WERI-Rb-1 (cell line): ENCODE data around the gene FBLN2.

Experiments
- DNase-seq: peaks from one replicate; pipeline ENCODE4 v3.0.0-alpha.2; 2020
- H3K27ac ChIP-seq: fragments of 250-450 bp; sonication (Bioruptor Pico); 2 replicates; pipeline ENCODE4 v1.5.1; 2020; ENCODE audit warnings: mild to moderate bottlenecking, moderate library complexity
- H3K27me3 ChIP-seq: fragments of 250-450 bp; sonication (Bioruptor Pico); 2 replicates; pipeline ENCODE4 v1.5.1; 2021; ENCODE audit warnings: mild to moderate bottlenecking, low read depth, moderate library complexity; ENCODE audit not compliant: insufficient read depth, severe bottlenecking
- H3K36me3 ChIP-seq: fragments of 250-450 bp; sonication (Bioruptor Pico); 2 replicates; pipeline ENCODE4 v1.5.1; 2020; ENCODE audit warnings: mild to moderate bottlenecking, moderate library complexity
- H3K4me3 ChIP-seq: 2 replicates; pipeline ENCODE4 v1.5.1; 2011; ENCODE audit warnings: low read depth, mild to moderate bottlenecking, control low read depth, low read length
- H3K9me3 ChIP-seq: fragments of 250-450 bp; sonication (Bioruptor Pico); 2 replicates; pipeline ENCODE4 v1.5.1; 2021; ENCODE audit warnings: mild to moderate bottlenecking, moderate library complexity; ENCODE audit not compliant: severe bottlenecking
- CTCF ChIP-seq: IDR thresholded peaks from 2 replicates; pipeline ENCODE4 v1.5.1; 2011; ENCODE audit warnings: low read depth, mild to moderate bottlenecking, control low read depth, inconsistent platforms, low read length

FBLN2 gene

DNA sequence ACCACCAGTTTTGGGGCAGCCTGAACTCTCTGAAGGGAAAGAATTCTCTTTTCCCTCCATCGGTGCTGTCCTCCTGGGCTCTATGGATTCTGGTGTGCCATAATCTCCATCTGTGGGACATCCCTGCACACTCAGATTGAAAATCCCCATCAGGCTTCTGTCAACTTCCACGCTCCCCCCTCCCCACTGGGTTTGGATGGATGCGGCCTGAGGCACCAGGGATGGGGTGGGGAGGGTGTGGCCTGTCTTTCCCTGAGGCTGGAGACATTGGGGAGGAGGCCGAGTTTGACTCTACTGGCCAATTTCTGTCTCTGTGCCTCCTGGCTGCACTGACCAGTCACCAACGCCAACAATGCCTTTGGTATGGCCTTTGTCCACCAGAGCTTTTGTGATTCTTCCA, 16.3 kb upstream of the FBLN2 start:
- H3K4me3 ChIP-seq: no peak overlapping the region
- no peaks in the 10 kb centered on the region for H3K27me3 ChIP-seq
- DNase-seq: no peak
- no peaks in the 10 kb centered on the region for H3K9me3 ChIP-seq
- no peak overlapping the region for H3K27ac ChIP-seq
- TF ChIP-seq CTCF: no peak
- no peaks in the 10 kb centered on the region for H3K36me3 ChIP-seq

DNA sequence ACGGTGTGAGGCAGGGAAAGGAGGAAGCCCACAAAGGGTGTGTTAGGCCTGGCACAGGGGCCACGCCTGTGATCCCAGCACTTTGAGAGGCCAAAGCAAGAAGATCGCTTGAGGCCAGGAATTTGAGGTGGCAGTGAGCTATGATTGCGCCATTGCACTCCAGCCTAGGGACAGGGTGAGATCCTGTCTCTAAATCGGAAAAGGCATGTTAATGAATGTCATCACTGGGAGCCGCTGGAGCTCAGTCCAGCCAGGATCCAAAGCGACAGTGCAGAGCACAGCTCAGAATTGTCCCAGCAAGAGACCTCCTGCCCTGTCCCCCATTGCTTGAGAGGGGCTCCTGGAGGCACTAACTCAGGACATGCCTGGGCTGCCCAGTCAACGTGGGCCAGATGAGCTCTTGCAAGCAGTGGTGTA, 15.0 kb upstream of the FBLN2 start:
- no peaks in the 10 kb centered on the region for H3K27me3 ChIP-seq
- DNase-seq: no peak
- H3K36me3 ChIP-seq: no peaks in the 10 kb centered on the region
- no peak overlapping the region for H3K27ac ChIP-seq
- no peak overlapping the region for H3K4me3 ChIP-seq
- H3K9me3 ChIP-seq: no peaks in the 10 kb centered on the region
- TF ChIP-seq CTCF: no peak

DNA sequence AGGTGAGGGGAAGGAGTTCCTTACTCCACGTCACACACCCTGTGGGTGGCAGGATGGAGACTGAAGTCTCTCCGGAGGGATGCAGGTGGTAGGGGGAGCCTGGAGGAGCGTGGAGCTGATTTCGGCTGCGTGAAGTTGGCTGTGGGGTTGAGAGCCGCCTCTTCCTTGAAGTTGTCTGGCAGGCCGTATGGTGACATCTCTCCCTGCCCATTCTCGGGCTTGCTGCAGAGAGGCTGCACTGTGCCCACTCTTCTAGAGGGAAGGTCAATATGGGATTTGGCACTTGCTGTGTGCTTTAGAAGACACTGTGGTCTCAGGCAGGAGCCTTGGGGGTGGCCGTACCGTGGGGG, 13.4 kb upstream of the FBLN2 start:
- Histone ChIP-seq H3K27me3 (no peaks in the 10 kb centered on the region), H3K4me3 (no peak overlapping the region), H3K9me3 (no peaks in the 10 kb centered on the region), H3K27ac (no peak overlapping the region), H3K36me3 (no peaks in the 10 kb centered on the region)
- DNase-seq: no peak
- no peak for TF ChIP-seq CTCF

GRCh38 chr3:13535905-13536304, 13.0 kb upstream of the FBLN2 start:
- no peak overlapping the region for H3K27ac ChIP-seq
- no peak for DNase-seq
- no peaks in the 10 kb centered on the region for H3K27me3 ChIP-seq

GRCh38 chr3:13536432-13536831, 12.5 kb upstream of the FBLN2 start:
- Histone ChIP-seq H3K4me3 (no peak overlapping the region), H3K9me3 (no peaks in the 10 kb centered on the region), H3K27ac (no peak overlapping the region), H3K27me3 (no peaks in the 10 kb centered on the region), H3K36me3 (no peaks in the 10 kb centered on the region)
- DNase-seq: no peak
- no peak for TF ChIP-seq CTCF

More at GRCh38 chr3:13535905-13536304, 13.0 kb upstream of the FBLN2 start:
- no peaks in the 10 kb centered on the region for H3K36me3 ChIP-seq
- no peak overlapping the region for H3K4me3 ChIP-seq
- no peaks in the 10 kb centered on the region for H3K9me3 ChIP-seq
- TF ChIP-seq CTCF: no peak

- no peaks in the 10 kb centered on the region for H3K9me3 ChIP-seq
- TF ChIP-seq CTCF: no peak
- no peak for DNase-seq
- H3K27ac ChIP-seq: no peak overlapping the region
- no peaks in the 10 kb centered on the region for H3K36me3 ChIP-seq
- no peak overlapping the region for H3K4me3 ChIP-seq
- no peaks in the 10 kb centered on the region for H3K27me3 ChIP-seq
These were observed 12.1 kb upstream of the FBLN2 start for GRCh38 chr3:13536832-13537231.
